HG02970 (cell line): ENCODE data around the gene PHETA2.

ENCODE experiments used
- ATAC-seq: cut with Tn5 transposase; IDR thresholded peaks from one replicate; pipeline ENCODE4 v1.9.1; 2021; ENCODE audit warnings: mild to moderate bottlenecking, moderate library complexity, moderate number of reproducible peaks; ENCODE audit not compliant: unreplicated experiment, low FRiP score

Gene PHETA2, protein sequence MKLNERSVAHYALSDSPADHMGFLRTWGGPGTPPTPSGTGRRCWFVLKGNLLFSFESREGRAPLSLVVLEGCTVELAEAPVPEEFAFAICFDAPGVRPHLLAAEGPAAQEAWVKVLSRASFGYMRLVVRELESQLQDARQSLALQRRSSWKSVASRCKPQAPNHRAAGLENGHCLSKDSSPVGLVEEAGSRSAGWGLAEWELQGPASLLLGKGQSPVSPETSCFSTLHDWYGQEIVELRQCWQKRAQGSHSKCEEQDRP

GRCh38 chr22:42074132-42074811 is at the start of gene PHETA2:
Gene PHETA2, plus strand, starts transcription at chr22:42074248. Its CDS starts 3,046 bp downstream, at chr22:42077294.
- no peak for ATAC-seq

DNA sequence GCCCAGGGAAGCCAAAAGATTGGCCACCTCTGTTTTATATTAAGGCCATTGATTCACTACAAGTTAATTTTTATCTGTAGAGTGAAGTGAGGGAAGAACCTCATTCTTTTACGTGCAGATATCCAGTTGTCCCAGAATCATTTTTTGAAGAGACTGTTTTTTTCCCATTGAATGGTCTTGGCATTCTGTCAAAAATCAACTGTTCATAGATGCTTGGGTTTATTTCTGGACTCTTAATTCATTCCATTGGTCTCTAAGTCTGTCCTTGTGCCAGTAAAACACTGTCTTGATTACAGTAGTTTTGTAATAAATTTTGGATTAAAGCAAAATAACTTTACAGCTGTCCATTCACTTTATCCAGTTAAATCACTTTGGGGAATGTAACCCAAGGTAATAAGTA is 48.6 kb upstream of the PHETA2 start:
- no peak for ATAC-seq

DNA sequence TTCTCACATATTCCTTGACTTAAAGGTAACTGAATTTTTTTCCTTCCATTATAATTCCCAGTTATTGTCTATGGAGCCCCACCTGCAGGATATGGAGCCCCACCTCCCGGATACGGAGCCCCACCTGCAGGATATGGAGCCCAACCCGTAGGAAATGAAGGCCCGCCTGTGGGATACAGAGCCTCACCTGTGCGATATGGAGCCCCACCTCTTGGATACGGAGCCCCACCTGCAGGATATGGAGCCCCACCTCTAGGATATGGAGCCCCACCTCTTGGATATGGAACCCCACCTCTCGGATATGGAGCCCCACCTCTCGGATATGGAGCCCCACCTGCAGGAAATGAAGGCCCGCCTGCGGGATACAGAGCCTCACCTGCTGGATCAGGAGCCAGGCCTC is 47.3 kb upstream of the PHETA2 start:
- ATAC-seq: no peak

GRCh38 chr22:42033263-42034181 is 40.5 kb upstream of the PHETA2 start:
- no peak for ATAC-seq

DNA sequence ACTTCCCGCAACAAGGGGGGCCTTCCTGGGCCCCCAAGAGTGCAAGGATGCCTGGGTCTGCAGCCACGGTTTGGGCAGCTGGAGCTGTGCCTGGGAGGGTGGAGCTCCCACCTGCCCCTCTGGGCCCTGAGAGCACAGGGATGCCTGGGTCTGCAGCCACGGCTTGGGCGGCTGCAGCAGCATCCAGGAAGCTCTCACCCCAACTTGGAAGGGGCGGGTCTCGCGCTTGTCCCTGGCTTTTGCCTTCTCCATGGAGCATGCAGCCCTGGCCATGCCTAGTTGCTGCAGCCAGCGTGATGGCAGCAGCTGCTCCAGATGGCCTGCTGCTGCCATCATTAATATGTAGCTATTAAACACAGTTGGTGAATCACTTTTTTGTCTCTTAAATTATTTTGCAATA is 38.8 kb upstream of the PHETA2 start:
- ATAC-seq: no peak

GRCh38 chr22:42039271-42039670 is 34.8 kb upstream of the PHETA2 start:
- no peak for ATAC-seq

- ATAC-seq: no peak
Measured at GRCh38 chr22:42041784-42042183, 32.3 kb upstream of the PHETA2 start.

DNA sequence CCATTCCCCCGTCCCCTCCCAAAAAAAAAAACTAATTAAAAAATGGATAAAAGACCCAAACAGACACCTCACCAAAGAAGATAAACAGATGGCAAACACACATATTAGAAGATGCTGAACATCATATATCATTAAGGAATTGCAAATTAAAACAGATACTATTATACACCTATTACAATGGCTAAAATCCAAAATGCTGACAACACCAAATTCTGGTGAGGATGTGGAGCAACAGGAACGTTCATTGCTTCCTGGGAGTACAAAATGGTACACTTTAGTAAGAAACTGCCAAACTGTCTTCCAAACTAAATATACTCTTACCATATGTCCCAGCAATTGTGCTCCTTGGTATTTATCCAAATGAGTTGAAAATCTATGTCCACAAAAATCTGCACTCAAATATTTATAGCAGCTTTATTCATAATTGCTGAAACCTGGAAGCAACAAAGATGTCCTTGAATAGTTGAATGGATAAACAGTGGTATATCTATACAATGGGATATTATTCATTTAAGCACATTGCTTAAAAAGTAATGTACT is 23.3 kb upstream of the PHETA2 start:
- ATAC-seq: no peak

DNA sequence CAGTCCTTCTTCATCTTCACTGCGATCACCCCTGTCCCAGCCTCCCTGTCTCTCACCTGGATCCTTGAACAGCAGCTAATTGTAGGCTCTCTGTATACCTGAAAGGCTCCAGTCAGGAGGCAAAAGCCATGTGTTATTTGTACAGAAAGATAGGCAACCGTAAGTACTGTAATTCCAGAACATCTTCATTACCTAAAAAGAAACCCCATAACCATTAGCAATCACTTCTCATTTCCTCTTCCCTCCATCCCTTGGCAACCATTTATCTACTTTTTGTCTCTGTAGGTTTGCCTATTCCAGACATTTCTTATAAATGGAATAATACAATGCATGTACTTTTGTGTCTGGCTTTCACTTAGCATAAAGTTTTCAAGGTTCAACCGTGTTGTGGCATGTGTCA is 21.3 kb upstream of the PHETA2 start:
- ATAC-seq: no peak

GRCh38 chr22:42056757-42057511 is 17.1 kb upstream of the PHETA2 start:
- no peak for ATAC-seq

DNA sequence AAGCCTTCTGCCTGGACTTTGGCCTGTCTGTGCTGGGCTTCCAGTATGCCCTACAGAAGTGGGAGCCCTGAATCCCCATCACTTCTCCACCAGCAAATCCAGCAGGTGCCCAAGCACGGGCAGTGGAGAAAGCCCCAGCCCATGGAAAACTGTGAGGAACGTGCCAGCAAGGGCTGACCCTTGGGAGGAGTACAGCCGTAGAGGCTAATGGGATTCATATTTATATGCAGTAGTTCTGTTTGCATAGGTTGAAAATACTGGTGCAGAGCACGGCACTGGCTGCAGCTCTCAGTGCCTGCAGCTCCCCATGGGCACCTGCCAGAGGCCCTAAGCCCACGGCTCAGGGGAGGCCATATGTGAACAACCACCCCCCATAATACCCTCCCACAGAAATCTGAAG is 13.6 kb upstream of the PHETA2 start:
- no peak for ATAC-seq

GRCh38 chr22:42061041-42061440 is 13.0 kb upstream of the PHETA2 start:
- no peak for ATAC-seq

DNA sequence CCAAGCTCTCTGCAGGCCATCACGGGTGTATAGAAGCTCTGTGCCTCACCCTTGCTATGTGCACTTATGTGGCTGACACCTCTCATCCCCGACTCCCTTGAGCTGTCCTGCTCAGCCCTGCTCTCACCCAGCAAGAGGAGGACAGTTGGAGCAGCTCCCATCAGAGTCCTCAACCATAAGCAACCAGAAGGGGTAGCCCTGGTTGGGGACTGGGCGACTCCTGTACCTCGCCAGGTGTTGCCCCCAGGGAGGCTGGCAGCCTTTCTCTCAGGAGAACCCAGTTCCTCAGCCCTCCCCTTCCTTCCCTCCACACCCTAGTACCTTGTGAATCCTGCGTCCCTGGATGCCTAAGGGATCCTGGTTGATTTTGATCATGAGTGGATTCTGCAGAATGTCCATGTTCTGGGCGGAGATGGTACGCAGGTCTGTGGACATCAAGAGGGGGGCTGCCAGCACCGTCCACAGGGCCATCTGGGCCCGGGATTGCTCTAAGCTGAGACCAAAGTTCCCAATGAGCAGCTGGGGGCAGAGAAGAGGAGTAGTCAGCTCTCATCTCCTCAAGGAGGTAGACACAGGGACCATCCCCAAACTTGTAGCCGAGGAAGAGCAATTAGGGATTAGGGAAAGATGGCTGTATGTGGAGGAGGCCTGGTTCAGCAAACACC is 11.4 kb upstream of the PHETA2 start:
- no peak for ATAC-seq

- no peak for ATAC-seq
Measured at GRCh38 chr22:42064629-42065028, 9.4 kb upstream of the PHETA2 start.

- no peak for ATAC-seq
Measured at GRCh38 chr22:42065438-42066125, 8.5 kb upstream of the PHETA2 start.

DNA sequence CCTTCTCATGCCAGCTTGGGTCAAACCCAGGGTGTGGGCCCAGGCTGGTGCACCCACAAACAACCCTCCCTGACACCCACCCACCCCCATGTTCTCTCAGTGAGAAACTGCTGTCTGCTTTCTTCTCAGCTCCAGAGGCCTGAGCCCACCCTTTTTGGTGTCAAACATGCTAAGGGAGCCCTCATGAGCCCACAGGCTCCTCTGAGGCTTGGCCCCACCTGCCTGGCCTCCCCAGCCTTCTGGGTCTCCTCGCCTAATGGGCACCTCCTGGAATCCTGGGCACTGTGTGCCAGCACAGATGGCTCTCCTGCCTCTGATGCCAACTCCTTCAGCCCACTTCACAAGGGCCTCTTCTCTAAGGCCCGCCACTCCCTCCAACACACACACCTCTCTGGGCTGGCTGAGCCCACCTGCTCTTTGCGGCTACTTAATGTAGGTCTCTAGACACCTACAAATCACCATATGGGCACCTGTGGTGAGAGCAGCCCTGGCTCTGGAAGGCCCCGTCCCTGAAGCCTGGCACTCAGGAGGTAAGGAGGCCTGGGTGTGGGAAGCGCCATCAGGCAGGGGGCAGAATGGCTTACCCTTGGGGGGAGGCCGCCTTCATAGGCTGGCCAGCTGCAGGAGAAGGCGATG is 7.8 kb upstream of the PHETA2 start:
- no peak for ATAC-seq

DNA sequence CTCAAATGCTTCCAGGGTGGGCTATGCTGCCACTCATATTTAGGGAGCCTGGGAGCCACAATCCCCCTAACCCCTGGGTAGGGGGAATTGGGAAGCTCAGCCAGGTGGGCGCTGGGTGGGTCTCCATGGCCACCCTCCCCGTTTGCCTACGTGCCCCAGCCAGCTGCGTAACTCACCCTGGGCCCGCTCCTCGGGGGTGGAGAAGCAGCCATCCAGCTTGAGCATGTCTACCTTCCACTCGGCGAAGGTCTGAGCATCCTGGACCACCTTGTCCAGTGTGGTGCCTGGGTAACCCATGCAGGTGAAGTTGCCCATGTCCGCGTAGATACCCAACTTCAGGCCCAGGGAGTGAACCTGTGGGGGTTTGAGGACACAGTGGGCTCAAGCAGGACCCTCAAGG is 7.1 kb upstream of the PHETA2 start:
- ATAC-seq: no peak

DNA sequence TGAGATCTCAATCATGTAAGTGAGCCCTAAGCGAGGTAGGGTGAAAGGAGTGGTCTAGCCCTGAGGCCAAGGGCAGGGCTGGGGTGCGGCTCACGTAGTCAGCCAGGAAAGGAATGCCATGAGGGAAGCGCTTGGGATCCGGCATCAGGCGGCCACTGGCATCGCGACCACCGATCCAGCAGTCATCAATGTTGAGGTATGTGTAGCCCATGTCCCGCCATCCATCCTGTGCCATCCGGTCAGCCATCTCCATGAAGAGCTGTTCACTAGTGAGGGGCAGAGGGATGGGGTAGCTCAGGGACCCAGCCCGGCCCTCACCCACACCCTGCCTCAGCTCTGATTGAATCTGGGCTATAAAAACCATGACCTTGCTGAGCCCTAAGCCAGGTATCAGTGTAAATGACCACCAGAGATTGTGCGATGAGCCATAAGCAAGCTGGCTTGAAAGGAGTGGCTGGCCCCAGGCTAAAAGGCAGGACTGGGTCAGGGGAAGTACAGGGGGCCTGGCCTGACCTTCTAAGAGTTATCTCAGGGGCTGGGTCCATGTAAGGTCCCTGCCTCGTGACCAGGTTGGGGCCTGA is 6.3 kb upstream of the PHETA2 start:
- no peak for ATAC-seq
